H9 (cell line): ENCODE results near the gene ATP13A3. TPM values are rescaled to one million over a fixed set of nuclear protein-coding genes. Genes with fewer than 3 reads are reported as not detected.

Source experiments
- DNase-seq: peaks from one replicate; pipeline ENCODE4 v3.0.0-alpha.2; 2017
- H2AFZ ChIP-seq: one replicate; pipeline ENCODE4 v1.6.1; 2013; ENCODE audit warnings: mild to moderate bottlenecking, low read length, control low read depth, moderate library complexity
- H2AK5ac ChIP-seq: 2 replicates; pipeline ENCODE4 v1.6.1; 2013; ENCODE audit warnings: low read length, control low read depth, mixed read lengths; ENCODE audit not compliant: insufficient read length
- H2BK120ac ChIP-seq: one replicate; pipeline ENCODE4 v1.6.1; 2013; ENCODE audit warnings: low read depth, mild to moderate bottlenecking, low read length, control low read depth, inconsistent platforms; ENCODE audit not compliant: poor library complexity, severe bottlenecking
- H2BK12ac ChIP-seq: 2 replicates; pipeline ENCODE4 v1.6.1; 2013; ENCODE audit warnings: low read length, control low read depth, mixed read lengths, low read depth; ENCODE audit not compliant: insufficient read length
- H2BK15ac ChIP-seq: 2 replicates; pipeline ENCODE4 v1.6.1; 2013; ENCODE audit warnings: low read depth, low read length, control low read depth
- H2BK20ac ChIP-seq: one replicate; pipeline ENCODE4 v1.6.1; 2013; ENCODE audit warnings: low read depth, mild to moderate bottlenecking, low read length, control low read depth, inconsistent platforms; ENCODE audit not compliant: poor library complexity, severe bottlenecking
- H2BK5ac ChIP-seq: 2 replicates; pipeline ENCODE4 v1.6.1; 2013; ENCODE audit warnings: low read length, control low read depth, mixed read lengths; ENCODE audit not compliant: insufficient read length
- H3K14ac ChIP-seq: 2 replicates; pipeline ENCODE4 v1.6.1; 2013; ENCODE audit warnings: low read length, control low read depth; ENCODE audit not compliant: insufficient read depth
- H3K18ac ChIP-seq: 2 replicates; pipeline ENCODE4 v1.6.1; 2013; ENCODE audit warnings: low read depth, mild to moderate bottlenecking, mixed read lengths, low read length, control low read depth; ENCODE audit not compliant: insufficient read length
- H3K23ac ChIP-seq: 2 replicates; pipeline ENCODE4 v1.6.1; 2013; ENCODE audit warnings: low read length, control low read depth, mixed read lengths, low read depth; ENCODE audit not compliant: insufficient read length
- H3K23me2 ChIP-seq: 2 replicates; pipeline ENCODE4 v1.6.1; 2013; ENCODE audit warnings: low read depth, mild to moderate bottlenecking, mixed read lengths, low read length, control low read depth; ENCODE audit not compliant: insufficient read length, poor library complexity, severe bottlenecking
- H3K27ac ChIP-seq: 2 replicates; pipeline ENCODE4 v1.5.1; 2013; ENCODE audit warnings: low read length, control low read depth, mixed read lengths, low read depth; ENCODE audit not compliant: insufficient read length
- H3K27me3 ChIP-seq: 2 replicates; pipeline ENCODE4 v1.6.1; 2013; ENCODE audit warnings: low read length, control low read depth, inconsistent platforms; ENCODE audit not compliant: insufficient read depth
- H3K4ac ChIP-seq: 2 replicates; pipeline ENCODE4 v1.6.1; 2013; ENCODE audit warnings: low read depth, mild to moderate bottlenecking, control low read depth, inconsistent platforms, low read length, moderate library complexity
- H3K4me1 ChIP-seq: 2 replicates; pipeline ENCODE4 v1.6.1; 2013; ENCODE audit warnings: low read length, control low read depth, inconsistent platforms; ENCODE audit not compliant: insufficient read depth
- H3K4me2 ChIP-seq: 2 replicates; pipeline ENCODE4 v1.6.1; 2013; ENCODE audit warnings: low read length, control low read depth, mixed read lengths; ENCODE audit not compliant: insufficient read length, insufficient read depth
- H3K56ac ChIP-seq: 2 replicates; pipeline ENCODE4 v1.6.1; 2013; ENCODE audit warnings: low read depth, mild to moderate bottlenecking, mixed read lengths, low read length, control low read depth; ENCODE audit not compliant: insufficient read length
- H3K79me1 ChIP-seq: 2 replicates; pipeline ENCODE4 v1.6.1; 2013; ENCODE audit warnings: low read depth, mild to moderate bottlenecking, moderate library complexity, low read length, control low read depth, inconsistent platforms; ENCODE audit not compliant: insufficient read depth, poor library complexity, severe bottlenecking
- H3K79me2 ChIP-seq: 2 replicates; pipeline ENCODE4 v1.6.1; 2013; ENCODE audit warnings: low read length, control low read depth, inconsistent platforms; ENCODE audit not compliant: insufficient read depth
- H3K9ac ChIP-seq: 2 replicates; pipeline ENCODE4 v1.6.1; 2013; ENCODE audit warnings: low read length, control low read depth, mixed read lengths; ENCODE audit not compliant: insufficient read length; ENCODE audit errors: extremely low read depth
- H3K9me3 ChIP-seq: one replicate; pipeline ENCODE4 v1.6.1; 2013; ENCODE audit warnings: low read depth, low read length, inconsistent platforms; ENCODE audit not compliant: control insufficient read depth
- H3T11ph ChIP-seq: one replicate; pipeline ENCODE4 v1.6.1; 2013; ENCODE audit warnings: mild to moderate bottlenecking, low read length, control low read depth, inconsistent platforms
- H4K20me1 ChIP-seq: one replicate; pipeline ENCODE4 v1.6.1; 2013; ENCODE audit not compliant: control insufficient read depth, insufficient read length, insufficient read depth
- H4K5ac ChIP-seq: 2 replicates; pipeline ENCODE4 v1.6.1; 2013; ENCODE audit warnings: low read depth, mild to moderate bottlenecking, mixed read lengths, low read length, control low read depth; ENCODE audit not compliant: insufficient read length
- H4K8ac ChIP-seq: replicated peaks from 2 replicates; pipeline ENCODE4 v1.6.1; 2013; ENCODE audit warnings: low read length, control low read depth, mixed read lengths, low read depth; ENCODE audit not compliant: insufficient read length
- H4K91ac ChIP-seq: 2 replicates; pipeline ENCODE4 v1.6.1; 2013; ENCODE audit warnings: low read depth, mild to moderate bottlenecking, moderate library complexity, mixed read lengths, low read length, control low read depth; ENCODE audit not compliant: insufficient read length
- H3K27ac Mint-ChIP-seq, 3 experiments: 2 replicates in 2 of 3; 3 replicates in 1 of 3; pipeline ENCODE4 v1.8.0; 2020 to 2021; ENCODE audit warnings: mixed read lengths in 3 of 3, mild to moderate bottlenecking in 1 of 3, moderate library complexity in 1 of 3
- H3K27me3 Mint-ChIP-seq: 2 replicates; pipeline ENCODE4 v1.8.0; 2021; ENCODE audit warnings: low read depth, mild to moderate bottlenecking, moderate library complexity, mixed read lengths
- H3K36me3 Mint-ChIP-seq, 3 experiments: 2 replicates in 2 of 3; 3 replicates in 1 of 3; pipeline ENCODE4 v1.8.0; 2020 to 2021; ENCODE audit warnings: low read depth in 3 of 3, mixed read lengths in 3 of 3; ENCODE audit not compliant: insufficient read depth in 1 of 3
- H3K4me1 Mint-ChIP-seq, 2 experiments: 2 replicates each; pipeline ENCODE4 v1.8.0; 2020; ENCODE audit warnings: mixed read lengths in 2 of 2
- H3K4me3 Mint-ChIP-seq, 2 experiments: 2 replicates in 1 of 2; 3 replicates in 1 of 2; pipeline ENCODE4 v1.8.0; 2020 to 2021; ENCODE audit warnings: mild to moderate bottlenecking in 2 of 2, mixed read lengths in 2 of 2, moderate library complexity in 1 of 2
- H3K9me3 Mint-ChIP-seq, 2 experiments: 2 replicates in 1 of 2; 3 replicates in 1 of 2; pipeline ENCODE4 v1.8.0; 2020; ENCODE audit warnings: mild to moderate bottlenecking in 2 of 2, mixed read lengths in 2 of 2, moderate library complexity in 1 of 2
- CTCF ChIP-seq: fragments of 200-600 bp; sonication (generic); conservative IDR thresholded peaks from 3 replicates; pipeline ENCODE4 v1.8.0; 2021; ENCODE audit warnings: antibody characterized with exemption, mild to moderate bottlenecking
- total RNA-seq: library from RNA; stranded (reverse); gene quantifications from 2 replicates; pipeline ENCODE4 v1.2.1, GENCODE V29; 2021

Gene ATP13A3
- total RNA-seq, 1 experiment from 2014 or later = 78.5 TPM

- Histone ChIP-seq H2AK5ac (no peak overlapping the region), H3K23ac (no peak overlapping the region), H2BK5ac (no peak overlapping the region), H3K56ac (no peak overlapping the region), H3K14ac (no peak overlapping the region), H3K27ac (no peak overlapping the region), H4K91ac (no peak overlapping the region), H3K18ac (no peak overlapping the region), H3K9me3 (no peaks in the 10 kb centered on the region), H3K27me3 (no peaks in the 10 kb centered on the region), H4K5ac (no peak overlapping the region), H2AFZ (no peak overlapping the region), H3K4me1 (no peaks in the 10 kb centered on the region), H3K79me1 (no peaks in the 10 kb centered on the region), H2BK120ac (no peak overlapping the region), H4K20me1 (no peaks in the 10 kb centered on the region), H3K4me2 (no peak overlapping the region), H3K9ac (no peak overlapping the region), H3K79me2 (no peaks in the 10 kb centered on the region), H3K23me2 (no peaks in the 10 kb centered on the region), H3T11ph (no peak overlapping the region), H3K4ac (no peak overlapping the region), H2BK12ac (no peak overlapping the region), H4K8ac (no peak overlapping the region), H2BK20ac (no peak overlapping the region), H2BK15ac (no peak overlapping the region)
- Mint-ChIP-seq H3K4me3 (no peak overlapping the region), H3K27me3 (no peaks in the 10 kb centered on the region; the same call in 1 of the 2 replicates), H3K4me1 (peaks cover 10 to 20% of the 10 kb centered on the region in 2 experiments), H3K27ac (no peak overlapping the region), H3K9me3 (peaks cover 6 to 8% of the 10 kb centered on the region in 2 experiments), H3K36me3 (peaks cover 0 to 10% (median 0%) of the 10 kb centered on the region in 3 experiments; a peak in 4 of 7 replicates)
- DNase-seq = no peak
- TF ChIP-seq CTCF = no peak
Observed at GRCh38 chr3:194390835-194391234, 96.0 kb downstream of the ATP13A3 start.
